Heart left ventricle (tissue), 13 donors: Measurements from ENCODE around the gene ANKRD33.

Experiments
- POLR2A ChIP-seq, 2 donors: fragments of 450-650 bp; IDR thresholded peaks; one replicate each; pipeline ENCODE4 v1.6.1; 2017; ENCODE audit warnings: antibody characterized with exemption in 2 of 2, mild to moderate bottlenecking in 2 of 2, moderate library complexity in 2 of 2
- TF ChIP-seq, protein P1 (sequence below), 12 donors: fragments of 200-600 bp; sonication (generic) in 4 of 12; IDR thresholded peaks; one replicate each; pipeline versions ENCODE4 v1.5.0 to v1.8.0; 2018 to 2022; ENCODE audit warnings: antibody characterized with exemption in 12 of 12, mild to moderate bottlenecking in 5 of 12
- donor health status: ischemic (EF 13 %, LVEDD 7.1; RV severe dilation, severe dysfunction).
- donor health status: DM: no; HTN: yes; CAD: no.
- donor health status: DM: no; HTN: no; CAD: no.
- donor health status: ischemic (EF 25% LVEDD 6.9; RV normal size, moderate dysfunction).
- donor health status: ischemic (EF 25% LVEDD 5.7; RV mildly dilated, moderate dysfunction).
- donor health status: ischemic (EF 35%, LVEDD 5.7; RV mildly dilated, moderate dysfunction).
- donor health status: nonischemic (EF 11% LVEDD 7.7; RV severe dilation, severe dysfunction).
- donor health status: DM: yes; HTN: yes; CAD: no.
- donor health status: PGD.
- donor health status: ischemic (EF 29% LVEDD 5.4; RV normal size, mild dysfunction).
- donor health status: nonischemic (EF 23%, LVEDD 6.1; RV moderate dilation, normal function).

DNA sequence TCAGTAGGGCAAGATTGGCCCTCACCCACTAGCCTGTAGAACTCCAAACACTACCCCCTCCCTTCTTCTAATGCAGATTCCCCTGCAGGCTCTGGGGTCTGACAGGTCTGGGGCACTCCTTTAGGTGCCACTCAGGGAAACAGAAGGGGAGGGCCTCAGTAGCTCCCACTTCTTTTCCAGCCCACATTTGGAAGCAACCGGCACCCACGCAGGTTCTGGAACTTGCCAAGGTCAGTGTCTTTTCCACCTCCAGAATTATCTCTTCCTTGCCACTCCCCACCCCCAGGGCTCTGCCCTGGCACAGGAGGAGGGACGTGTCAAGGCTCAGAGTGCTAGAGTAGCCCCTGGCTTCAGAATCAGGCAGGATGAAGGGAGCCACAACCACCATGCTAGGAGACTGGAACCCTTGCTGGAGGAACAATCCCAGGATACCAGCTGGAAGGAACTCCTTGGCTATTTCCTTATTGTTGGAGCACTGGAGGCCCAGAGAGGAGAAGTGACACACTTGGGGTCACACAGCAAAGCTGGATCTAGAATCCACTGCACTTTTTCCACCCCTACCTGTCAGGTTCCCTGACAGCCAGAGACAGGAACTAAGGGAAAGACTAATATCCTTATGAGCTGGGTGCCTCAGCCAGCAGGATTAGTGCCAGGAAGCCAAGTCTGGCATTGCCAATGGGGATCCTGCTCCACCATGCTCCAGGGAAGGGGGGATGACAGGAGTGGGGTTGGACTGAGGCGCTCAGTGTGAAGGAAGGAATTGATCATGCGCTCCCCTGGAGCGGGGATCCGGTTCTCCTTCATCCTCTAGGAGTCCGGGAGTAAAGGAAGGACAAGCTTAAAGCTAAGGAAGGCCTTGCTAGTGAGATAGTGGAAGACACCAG lies 37.6 kb upstream of the ANKRD33 start:
- TF ChIP-seq, protein P1, sequence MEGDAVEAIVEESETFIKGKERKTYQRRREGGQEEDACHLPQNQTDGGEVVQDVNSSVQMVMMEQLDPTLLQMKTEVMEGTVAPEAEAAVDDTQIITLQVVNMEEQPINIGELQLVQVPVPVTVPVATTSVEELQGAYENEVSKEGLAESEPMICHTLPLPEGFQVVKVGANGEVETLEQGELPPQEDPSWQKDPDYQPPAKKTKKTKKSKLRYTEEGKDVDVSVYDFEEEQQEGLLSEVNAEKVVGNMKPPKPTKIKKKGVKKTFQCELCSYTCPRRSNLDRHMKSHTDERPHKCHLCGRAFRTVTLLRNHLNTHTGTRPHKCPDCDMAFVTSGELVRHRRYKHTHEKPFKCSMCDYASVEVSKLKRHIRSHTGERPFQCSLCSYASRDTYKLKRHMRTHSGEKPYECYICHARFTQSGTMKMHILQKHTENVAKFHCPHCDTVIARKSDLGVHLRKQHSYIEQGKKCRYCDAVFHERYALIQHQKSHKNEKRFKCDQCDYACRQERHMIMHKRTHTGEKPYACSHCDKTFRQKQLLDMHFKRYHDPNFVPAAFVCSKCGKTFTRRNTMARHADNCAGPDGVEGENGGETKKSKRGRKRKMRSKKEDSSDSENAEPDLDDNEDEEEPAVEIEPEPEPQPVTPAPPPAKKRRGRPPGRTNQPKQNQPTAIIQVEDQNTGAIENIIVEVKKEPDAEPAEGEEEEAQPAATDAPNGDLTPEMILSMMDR (IDR thresholded peaks at IDR 0.05): no peak
- TF ChIP-seq POLR2A (IDR thresholded peaks at IDR 0.05): no peak
